Neutrophil (primary cell): ENCODE measurements around the gene PHTF1.

Experiments used
- H3K27ac ChIP-seq: fragments of 200-600 bp; sonication (generic); 2 replicates; pipeline ENCODE4 v1.5.1; 2016; ENCODE audit warnings: mild to moderate bottlenecking, moderate library complexity
- H3K27me3 ChIP-seq: fragments of 200-600 bp; sonication (generic); 2 replicates; pipeline ENCODE4 v1.6.0; 2016; ENCODE audit warnings: mild to moderate bottlenecking
- H3K36me3 ChIP-seq: fragments of 200-600 bp; sonication (generic); 2 replicates; pipeline ENCODE4 v1.5.1; 2017
- H3K4me1 ChIP-seq, 2 experiments: fragments of 200-600 bp in 1 of 2; sonication (generic) in 1 of 2; 1 replicate in 1 of 2; 2 replicates in 1 of 2; pipeline versions ENCODE4 v1.5.1 to v1.6.1; 2013 to 2016; ENCODE audit warnings: low read depth in 1 of 2, low read length in 1 of 2, mild to moderate bottlenecking in 1 of 2, moderate library complexity in 1 of 2; ENCODE audit not compliant: control insufficient read depth in 1 of 2, insufficient read depth in 1 of 2
- H3K4me3 ChIP-seq, 2 experiments: fragments of 200-600 bp in 1 of 2; sonication (generic) in 1 of 2; 1 replicate in 1 of 2; 2 replicates in 1 of 2; pipeline ENCODE4 v1.5.1; 2013 to 2016; ENCODE audit warnings: low read depth in 1 of 2, low read length in 1 of 2, mild to moderate bottlenecking in 1 of 2, moderate library complexity in 1 of 2
- H3K9me3 ChIP-seq: fragments of 200-600 bp; sonication (generic); 2 replicates; pipeline ENCODE4 v1.5.1; 2016
- TF ChIP-seq, protein P1 (sequence below): fragments of 200-600 bp; sonication (generic); IDR thresholded peaks from 2 replicates; pipeline ENCODE4 v1.5.1; 2016; ENCODE audit warnings: antibody characterized with exemption

The PHTF1 gene

DNA sequence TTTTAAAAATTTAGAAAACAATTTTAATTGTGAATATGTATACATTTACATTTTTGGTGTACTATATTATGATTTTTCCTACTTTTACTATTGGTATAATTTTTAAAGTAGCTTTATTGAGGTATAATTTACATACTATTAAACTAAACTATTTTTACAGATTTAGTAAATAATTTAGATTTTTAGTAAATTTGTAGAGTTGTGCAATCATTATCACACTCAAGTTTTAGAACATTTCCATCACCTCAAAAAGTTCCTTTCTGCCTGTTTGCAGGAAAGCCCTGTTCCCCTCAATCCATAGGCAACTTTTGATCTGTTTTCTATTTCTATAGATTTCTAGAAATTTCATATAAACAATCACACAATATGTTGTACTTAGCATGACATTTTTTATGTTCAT is 8.2 kb downstream of the PHTF1 start:
- no peaks in the 10 kb centered on the region for H3K4me1 ChIP-seq
- H3K36me3 ChIP-seq, result peaks cover 26% of the 10 kb centered on the region
- H3K27ac ChIP-seq, result no peak overlapping the region
- no peak overlapping the region for H3K4me3 ChIP-seq
- H3K9me3 ChIP-seq, result no peaks in the 10 kb centered on the region
- no peaks in the 10 kb centered on the region for H3K27me3 ChIP-seq
- TF ChIP-seq, protein P1, sequence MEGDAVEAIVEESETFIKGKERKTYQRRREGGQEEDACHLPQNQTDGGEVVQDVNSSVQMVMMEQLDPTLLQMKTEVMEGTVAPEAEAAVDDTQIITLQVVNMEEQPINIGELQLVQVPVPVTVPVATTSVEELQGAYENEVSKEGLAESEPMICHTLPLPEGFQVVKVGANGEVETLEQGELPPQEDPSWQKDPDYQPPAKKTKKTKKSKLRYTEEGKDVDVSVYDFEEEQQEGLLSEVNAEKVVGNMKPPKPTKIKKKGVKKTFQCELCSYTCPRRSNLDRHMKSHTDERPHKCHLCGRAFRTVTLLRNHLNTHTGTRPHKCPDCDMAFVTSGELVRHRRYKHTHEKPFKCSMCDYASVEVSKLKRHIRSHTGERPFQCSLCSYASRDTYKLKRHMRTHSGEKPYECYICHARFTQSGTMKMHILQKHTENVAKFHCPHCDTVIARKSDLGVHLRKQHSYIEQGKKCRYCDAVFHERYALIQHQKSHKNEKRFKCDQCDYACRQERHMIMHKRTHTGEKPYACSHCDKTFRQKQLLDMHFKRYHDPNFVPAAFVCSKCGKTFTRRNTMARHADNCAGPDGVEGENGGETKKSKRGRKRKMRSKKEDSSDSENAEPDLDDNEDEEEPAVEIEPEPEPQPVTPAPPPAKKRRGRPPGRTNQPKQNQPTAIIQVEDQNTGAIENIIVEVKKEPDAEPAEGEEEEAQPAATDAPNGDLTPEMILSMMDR, result no peak

DNA sequence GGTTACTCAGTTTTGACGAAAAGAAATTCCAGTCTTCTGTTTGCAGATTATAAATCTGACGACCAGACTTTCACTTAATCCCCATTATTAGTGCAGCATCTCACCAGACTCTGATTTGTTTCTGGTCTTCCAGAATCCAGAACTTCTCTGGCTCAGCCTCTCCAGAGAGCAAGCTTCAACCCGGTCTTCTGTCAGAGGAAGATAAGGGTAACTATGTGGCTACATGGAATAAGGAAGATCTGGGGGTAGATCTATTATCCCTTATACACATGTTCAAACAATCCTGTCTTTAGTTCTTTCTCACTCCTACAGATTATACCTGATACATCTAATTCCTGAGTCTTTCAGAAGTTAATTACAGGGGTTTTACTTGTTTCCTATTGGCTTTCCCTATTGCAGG is 9.9 kb downstream of the PHTF1 start:
- Histone ChIP-seq H3K27me3 (no peaks in the 10 kb centered on the region), H3K27ac (no peak overlapping the region), H3K4me3 (no peak overlapping the region), H3K9me3 (no peaks in the 10 kb centered on the region), H3K36me3 (peaks cover 28% of the 10 kb centered on the region), H3K4me1 (no peaks in the 10 kb centered on the region)
- TF ChIP-seq, protein P1, result no peak

DNA sequence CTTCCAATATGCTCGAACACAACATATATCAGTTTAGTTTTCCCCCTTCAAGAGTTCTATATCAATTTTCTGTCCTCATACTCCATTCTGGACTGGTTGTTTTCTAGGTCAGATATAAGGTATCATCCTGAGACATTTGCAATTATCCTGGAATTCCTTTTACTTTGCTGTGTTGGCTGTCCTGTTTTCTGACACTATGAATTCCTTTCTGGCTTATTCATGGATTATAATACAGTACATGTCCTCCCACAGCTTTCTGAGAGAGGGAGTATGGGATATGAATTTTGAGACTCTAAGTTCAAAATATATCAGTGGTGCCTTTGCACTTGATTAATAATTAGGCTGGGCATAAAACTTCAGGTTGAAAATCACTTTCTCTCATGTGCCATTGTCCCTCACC is 11.9 kb downstream of the PHTF1 start:
- Histone ChIP-seq H3K4me1 (no peaks in the 10 kb centered on the region), H3K36me3 (peaks cover 20% of the 10 kb centered on the region), H3K27ac (no peak overlapping the region), H3K4me3 (no peak overlapping the region), H3K9me3 (no peaks in the 10 kb centered on the region), H3K27me3 (no peaks in the 10 kb centered on the region)
- TF ChIP-seq, protein P1, result no peak

DNA sequence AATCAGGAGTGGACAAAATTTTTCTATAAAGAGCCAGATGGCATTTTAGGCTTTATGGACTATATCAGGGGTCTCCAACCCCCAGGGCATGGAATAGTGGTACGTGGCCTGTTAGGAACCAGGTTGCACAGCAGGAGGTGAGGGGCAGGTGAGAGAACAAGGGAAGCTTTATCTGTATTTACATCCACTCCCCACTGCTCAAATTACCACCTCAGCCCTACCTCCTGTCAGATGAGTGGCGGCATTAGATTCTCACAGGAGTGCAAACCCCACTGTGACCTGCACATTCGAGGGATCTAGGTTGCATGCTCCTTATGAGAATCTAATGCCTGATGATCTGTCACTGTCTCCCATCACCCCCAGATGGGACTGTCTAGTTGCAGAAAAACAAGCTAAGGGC is 13.9 kb downstream of the PHTF1 start:
- Histone ChIP-seq H3K36me3 (peaks cover 20% of the 10 kb centered on the region), H3K4me3 (no peak overlapping the region), H3K27me3 (no peaks in the 10 kb centered on the region), H3K4me1 (no peaks in the 10 kb centered on the region), H3K9me3 (no peaks in the 10 kb centered on the region), H3K27ac (no peak overlapping the region)
- TF ChIP-seq, protein P1, result no peak

- Histone ChIP-seq H3K27ac (no peak overlapping the region), H3K4me3 (no peak overlapping the region), H3K4me1 (no peaks in the 10 kb centered on the region), H3K27me3 (no peaks in the 10 kb centered on the region), H3K9me3 (no peaks in the 10 kb centered on the region), H3K36me3 (peaks cover 16% of the 10 kb centered on the region)
- TF ChIP-seq, protein P1, result no peak
Measured at GRCh38 chr1:113744114-113744513, 15.2 kb downstream of the PHTF1 start.

DNA sequence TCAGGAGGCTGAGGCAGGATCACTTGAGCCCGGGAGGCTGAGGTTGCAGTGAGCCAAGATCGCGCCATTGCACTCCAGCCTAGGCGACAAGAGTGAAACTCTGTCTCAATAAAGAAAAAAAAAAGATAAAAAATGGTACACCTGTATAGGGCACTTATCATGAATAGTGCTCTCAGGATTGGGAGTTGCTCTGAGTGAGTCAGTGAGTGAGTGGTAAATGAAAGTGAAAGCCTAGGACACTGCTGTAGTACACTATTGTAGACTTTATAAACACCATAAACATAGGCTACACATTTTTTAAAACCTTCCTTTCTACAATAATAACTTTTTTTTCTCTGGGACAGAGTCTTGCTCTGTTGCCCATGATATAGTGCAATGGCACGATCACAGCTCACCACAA is 16.8 kb downstream of the PHTF1 start:
- H3K36me3 ChIP-seq, result peaks cover 21% of the 10 kb centered on the region
- H3K4me3 ChIP-seq, result no peak overlapping the region
- TF ChIP-seq, protein P1, result no peak
- no peak overlapping the region for H3K27ac ChIP-seq
- no peaks in the 10 kb centered on the region for H3K4me1 ChIP-seq
- no peaks in the 10 kb centered on the region for H3K9me3 ChIP-seq
- H3K27me3 ChIP-seq, result no peaks in the 10 kb centered on the region
